Measurements from ENCODE around the gene SH2D2A.

Gene SH2D2A

GRCh38 chr1:156823210-156823790 lies 6.7 kb upstream of the SH2D2A start:
- no peak for DNase-seq (ENCODE audit: low read depth in 2 of 2)

- DNase-seq (ENCODE audit: low read depth in 2 of 2): no peak
These were observed 6.0 kb upstream of the SH2D2A start for GRCh38 chr1:156822680-156823079.

GRCh38 chr1:156821801-156822200 lies 5.2 kb upstream of the SH2D2A start:
- no peak for DNase-seq (ENCODE audit: low read depth in 2 of 2)

- DNase-seq (ENCODE audit: low read depth in 2 of 2): no peak
These were observed 656 bp downstream of the SH2D2A start for GRCh38 chr1:156815961-156816422.

GRCh38 chr1:156815307-156815826 lies 1.3 kb downstream of the SH2D2A start:
- DNase-seq (ENCODE audit: low read depth in 2 of 2): no peak

GRCh38 chr1:156814571-156815260 lies 1.9 kb downstream of the SH2D2A start:
- no peak for DNase-seq (ENCODE audit: low read depth in 2 of 2)

- no peak for DNase-seq (ENCODE audit: low read depth in 2 of 2)
These were observed 2.7 kb downstream of the SH2D2A start for GRCh38 chr1:156813750-156814570.

- DNase-seq (ENCODE audit: low read depth in 2 of 2): no peak
These were observed 3.4 kb downstream of the SH2D2A start for GRCh38 chr1:156813298-156813697.

- no peak for DNase-seq (ENCODE audit: low read depth in 2 of 2)
These were observed 4.2 kb downstream of the SH2D2A start for GRCh38 chr1:156812293-156812990.

GRCh38 chr1:156811168-156811567 lies 5.5 kb downstream of the SH2D2A start:
- no peak for DNase-seq (ENCODE audit: low read depth in 2 of 2)

- no peak for DNase-seq (ENCODE audit: low read depth in 2 of 2)
These were observed 6.8 kb downstream of the SH2D2A start for GRCh38 chr1:156809711-156810366.

- DNase-seq (ENCODE audit: low read depth in 2 of 2): no peak
These were observed 7.4 kb downstream of the SH2D2A start for GRCh38 chr1:156809281-156809680.

- DNase-seq (ENCODE audit: low read depth in 2 of 2): no peak
These were observed 8.2 kb downstream of the SH2D2A start for GRCh38 chr1:156808186-156809030.

- DNase-seq (ENCODE audit: low read depth in 2 of 2): no peak
These were observed 9.0 kb downstream of the SH2D2A start for GRCh38 chr1:156807627-156808026.

- no peak for DNase-seq (ENCODE audit: low read depth in 2 of 2)
These were observed 9.9 kb downstream of the SH2D2A start for GRCh38 chr1:156806512-156807440.

GRCh38 chr1:156805766-156806511 lies 10.7 kb downstream of the SH2D2A start:
- DNase-seq (ENCODE audit: low read depth in 2 of 2): peak; percentile 94 to 95

- no peak for DNase-seq (ENCODE audit: low read depth in 2 of 2)
These were observed 11.9 kb downstream of the SH2D2A start for GRCh38 chr1:156804572-156805243.

GRCh38 chr1:156804026-156804425 lies 12.6 kb downstream of the SH2D2A start:
- DNase-seq (ENCODE audit: low read depth in 2 of 2): no peak

Data from fibroblast of skin of left quadriceps (primary cell).